ENCODE results near the gene MTA1.

MTA1 gene

DNA sequence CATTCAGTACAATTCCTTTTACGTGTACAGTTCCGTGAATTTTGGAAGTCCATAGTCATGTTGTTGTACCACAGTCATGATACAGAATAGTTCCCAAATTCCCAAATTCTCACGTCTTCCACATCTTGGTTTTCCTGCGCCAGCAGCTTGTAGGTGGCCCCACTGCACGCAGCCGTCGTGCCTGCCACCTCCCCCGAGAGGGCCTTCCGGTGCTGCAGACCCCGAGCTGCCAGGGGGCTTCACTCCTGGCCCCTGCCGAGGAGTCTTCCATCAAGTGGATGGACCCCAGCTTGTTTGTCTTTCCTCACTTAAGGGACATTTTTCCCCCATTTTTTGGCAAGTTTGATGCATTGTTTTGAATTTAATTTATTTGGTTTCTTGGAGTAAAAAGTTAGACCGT is 16.8 kb downstream of the MTA1 start:
- no peak for DNase-seq (ENCODE audit: low read depth)
- TF ChIP-seq CTCF (IDR thresholded peaks at IDR 0.05; ENCODE audit: low read depth, low read length, missing control alignments) = no peak
- H3K4me3 ChIP-seq (ENCODE audit: low read depth, low read length) = no peak overlapping the region

- no peak for DNase-seq (ENCODE audit: low read depth)
Observed at GRCh38 chr14:105436891-105437722, 17.5 kb downstream of the MTA1 start.

GRCh38 chr14:105437723-105438500 is 18.3 kb downstream of the MTA1 start:
- TF ChIP-seq CTCF (IDR thresholded peaks at IDR 0.05; ENCODE audit: low read depth, low read length, missing control alignments) = no peak
- no peak overlapping the region for H3K4me3 ChIP-seq (ENCODE audit: low read depth, low read length)
- DNase-seq (ENCODE audit: low read depth) = no peak

More at GRCh38 chr14:105436891-105437722, 17.5 kb downstream of the MTA1 start:
- H3K4me3 ChIP-seq (ENCODE audit: low read depth, low read length) = no peak overlapping the region
- TF ChIP-seq CTCF (IDR thresholded peaks at IDR 0.05; ENCODE audit: low read depth, low read length, missing control alignments) = no peak

- no peak for TF ChIP-seq CTCF (IDR thresholded peaks at IDR 0.05; ENCODE audit: low read depth, low read length, missing control alignments)
- no peak for DNase-seq (ENCODE audit: low read depth)
- H3K4me3 ChIP-seq (ENCODE audit: low read depth, low read length) = no peak overlapping the region
Observed at GRCh38 chr14:105439179-105439578, 19.6 kb downstream of the MTA1 start.

- DNase-seq (ENCODE audit: low read depth) = no peak
- H3K4me3 ChIP-seq (ENCODE audit: low read depth, low read length) = no peak overlapping the region
- no peak for TF ChIP-seq CTCF (IDR thresholded peaks at IDR 0.05; ENCODE audit: low read depth, low read length, missing control alignments)
Observed at GRCh38 chr14:105439710-105440553, 20.3 kb downstream of the MTA1 start.

DNA sequence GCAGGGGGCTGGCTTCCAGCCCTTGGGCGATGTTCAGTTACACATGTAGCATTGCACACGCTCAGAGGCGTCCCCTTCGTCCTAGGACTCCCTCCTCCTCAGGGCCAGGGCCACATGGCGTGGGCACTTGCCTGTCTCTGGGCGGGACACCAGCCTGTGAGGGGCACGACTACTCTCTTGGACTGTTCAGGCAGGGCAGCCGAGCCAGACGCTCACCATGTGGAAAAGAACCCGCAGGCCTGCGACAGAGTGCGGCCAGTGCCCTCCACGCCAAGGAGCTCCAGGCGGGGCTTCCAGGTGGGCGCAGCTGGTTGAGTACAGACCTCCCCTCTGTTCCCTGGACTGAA is 20.9 kb downstream of the MTA1 start:
- no peak for DNase-seq (ENCODE audit: low read depth)
- H3K4me3 ChIP-seq (ENCODE audit: low read depth, low read length) = no peak overlapping the region
- TF ChIP-seq CTCF (IDR thresholded peaks at IDR 0.05; ENCODE audit: low read depth, low read length, missing control alignments) = no peak
